ENCODE results near the gene MRPL23.

- TF ChIP-seq, protein P1, sequence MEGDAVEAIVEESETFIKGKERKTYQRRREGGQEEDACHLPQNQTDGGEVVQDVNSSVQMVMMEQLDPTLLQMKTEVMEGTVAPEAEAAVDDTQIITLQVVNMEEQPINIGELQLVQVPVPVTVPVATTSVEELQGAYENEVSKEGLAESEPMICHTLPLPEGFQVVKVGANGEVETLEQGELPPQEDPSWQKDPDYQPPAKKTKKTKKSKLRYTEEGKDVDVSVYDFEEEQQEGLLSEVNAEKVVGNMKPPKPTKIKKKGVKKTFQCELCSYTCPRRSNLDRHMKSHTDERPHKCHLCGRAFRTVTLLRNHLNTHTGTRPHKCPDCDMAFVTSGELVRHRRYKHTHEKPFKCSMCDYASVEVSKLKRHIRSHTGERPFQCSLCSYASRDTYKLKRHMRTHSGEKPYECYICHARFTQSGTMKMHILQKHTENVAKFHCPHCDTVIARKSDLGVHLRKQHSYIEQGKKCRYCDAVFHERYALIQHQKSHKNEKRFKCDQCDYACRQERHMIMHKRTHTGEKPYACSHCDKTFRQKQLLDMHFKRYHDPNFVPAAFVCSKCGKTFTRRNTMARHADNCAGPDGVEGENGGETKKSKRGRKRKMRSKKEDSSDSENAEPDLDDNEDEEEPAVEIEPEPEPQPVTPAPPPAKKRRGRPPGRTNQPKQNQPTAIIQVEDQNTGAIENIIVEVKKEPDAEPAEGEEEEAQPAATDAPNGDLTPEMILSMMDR (conservative IDR thresholded peaks at IDR 0.05): no peak
- TF ChIP-seq EZH2 (IDR thresholded peaks at IDR 0.05; ENCODE audit: low read depth): no peak
These were observed 18.7 kb upstream of the MRPL23 start for GRCh38 chr11:1928470-1928890.
